Esophagus muscularis mucosa (tissue), 2 donors: ENCODE measurements around the gene DAZAP1.

Source experiments
- POLR2A ChIP-seq: fragments of 450-650 bp; IDR thresholded peaks from one replicate; pipeline ENCODE4 v1.6.1; 2017; ENCODE audit warnings: antibody characterized with exemption, moderate library complexity, mild to moderate bottlenecking, low read depth
- POLR2AphosphoS5 ChIP-seq, 2 donors: sonication (generic); formaldehyde crosslinking; IDR thresholded peaks; one replicate each; pipeline ENCODE4 v1.6.1; 2017; ENCODE audit warnings: antibody characterized with exemption in 2 of 2

DNA sequence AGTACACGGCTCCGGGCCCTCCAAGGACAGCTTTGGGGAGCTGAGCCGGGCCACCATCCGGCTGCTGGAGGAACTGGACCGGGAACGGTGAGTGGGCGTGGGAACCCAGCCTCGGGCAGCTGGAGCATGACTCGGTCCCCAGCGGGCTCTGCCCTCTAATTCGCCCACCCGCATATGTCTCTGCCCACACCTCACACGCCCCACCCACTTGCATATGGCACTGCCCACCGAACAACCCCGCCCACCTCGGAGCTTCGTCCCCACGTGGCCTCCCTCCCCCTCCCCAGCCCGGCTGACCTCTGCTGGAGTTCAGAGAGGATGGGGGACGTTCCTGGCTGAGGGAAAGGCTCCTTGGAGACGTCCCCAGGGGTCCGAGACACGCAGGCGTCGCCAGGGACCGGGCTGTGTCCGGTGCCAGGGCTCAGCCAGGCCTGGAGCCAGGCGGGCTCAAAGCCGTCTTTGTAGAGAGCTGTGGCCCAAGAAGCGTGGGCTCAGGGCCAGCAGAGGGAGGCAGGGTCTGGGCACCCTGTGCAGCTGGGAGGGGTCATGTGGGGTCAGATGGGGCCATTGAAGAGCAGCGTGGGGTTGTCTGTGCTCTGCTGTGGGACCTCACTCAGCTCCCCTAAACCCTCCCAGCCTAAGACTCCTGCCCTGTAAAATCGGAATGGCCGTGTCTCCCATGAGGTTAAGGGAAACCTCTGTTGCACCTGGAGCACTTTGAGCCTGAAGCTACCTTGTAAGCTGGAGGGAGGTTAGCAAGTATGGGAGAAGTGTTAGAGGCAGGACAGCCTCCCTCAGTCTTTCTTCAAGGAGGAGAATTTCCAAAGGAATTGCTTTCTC lies 46.4 kb downstream of the DAZAP1 start:
- TF ChIP-seq POLR2A (no peak), POLR2AphosphoS5 (IDR thresholded peaks at IDR 0.05) (no peak)
